ENCODE measurements around the gene GNAI3.

Gene GNAI3

GRCh38 chr1:109546311-109547109 lies 1.9 kb upstream of the GNAI3 start:
- peak; percentile 90 for DNase-seq

- no peak for DNase-seq
Measured at GRCh38 chr1:109547463-109548320, 723 bp upstream of the GNAI3 start.

- no peak for DNase-seq
Measured at GRCh38 chr1:109556563-109556962, 8.1 kb downstream of the GNAI3 start.

GRCh38 chr1:109557520-109557919 lies 9.1 kb downstream of the GNAI3 start:
- no peak for DNase-seq

GRCh38 chr1:109559995-109560394 lies 11.6 kb downstream of the GNAI3 start:
- no peak for DNase-seq

- DNase-seq = peak; percentile 68
Measured at GRCh38 chr1:109564194-109564878, 15.9 kb downstream of the GNAI3 start.

GRCh38 chr1:109565241-109565640 lies 16.8 kb downstream of the GNAI3 start:
- no peak for DNase-seq

GRCh38 chr1:109566982-109567381 lies 18.6 kb downstream of the GNAI3 start:
- DNase-seq = no peak

- no peak for DNase-seq
Measured at GRCh38 chr1:109567877-109568672, 19.7 kb downstream of the GNAI3 start.

- DNase-seq = no peak
Measured at GRCh38 chr1:109569323-109569722, 20.9 kb downstream of the GNAI3 start.

GRCh38 chr1:109570414-109570813 lies 22.0 kb downstream of the GNAI3 start:
- peak; percentile 54 for DNase-seq

GRCh38 chr1:109573785-109574184 lies 25.4 kb downstream of the GNAI3 start:
- no peak for DNase-seq

GRCh38 chr1:109578947-109579443 lies 30.6 kb downstream of the GNAI3 start:
- no peak for DNase-seq

GRCh38 chr1:109579491-109579890 lies 31.1 kb downstream of the GNAI3 start:
- no peak for DNase-seq

- DNase-seq = no peak
Measured at GRCh38 chr1:109582021-109582420, 33.6 kb downstream of the GNAI3 start.

- DNase-seq = no peak
Measured at GRCh38 chr1:109584766-109585165, 36.4 kb downstream of the GNAI3 start.

GRCh38 chr1:109586055-109586454 lies 37.6 kb downstream of the GNAI3 start:
- no peak for DNase-seq

- no peak for DNase-seq
Measured at GRCh38 chr1:109589177-109589576, 40.8 kb downstream of the GNAI3 start.

- DNase-seq = no peak
Measured at GRCh38 chr1:109589679-109590078, 41.3 kb downstream of the GNAI3 start.

GRCh38 chr1:109592916-109593315 lies 44.5 kb downstream of the GNAI3 start:
- no peak for DNase-seq

GRCh38 chr1:109595531-109595930 lies 47.1 kb downstream of the GNAI3 start:
- no peak for DNase-seq

GRCh38 chr1:109598156-109598555 lies 49.7 kb downstream of the GNAI3 start:
- no peak for DNase-seq

Data from islet precursor cell (in vitro differentiated cells).